ENCODE data around the gene LRRC38.

- TF ChIP-seq KDM5A (IDR thresholded peaks at IDR 0.05; ENCODE audit: low read length) (no peak), JUND (IDR thresholded peaks at IDR 0.05; ENCODE audit: low read length) (no peak), SP2 (IDR thresholded peaks at IDR 0.05; ENCODE audit: low read length) (no peak), CTCF (IDR thresholded peaks at IDR 0.05; ENCODE audit: control extremely low read depth in 1 of 3, insufficient read depth in 1 of 3, low read depth in 1 of 3, low read length in 3 of 3) (no peak), TCF12 (IDR thresholded peaks at IDR 0.05; ENCODE audit: low read depth, low read length) (no peak), TAF1 (IDR thresholded peaks at IDR 0.05; ENCODE audit: low read depth, low read length) (no peak), POLR2AphosphoS5 (IDR thresholded peaks at IDR 0.05; ENCODE audit: low read depth, low read length) (no peak), CEBPB (IDR thresholded peaks at IDR 0.05; ENCODE audit: low read depth, low read length) (no peak), SIN3A (conservative IDR thresholded peaks at IDR 0.05 in 1 of 2, IDR thresholded peaks at IDR 0.05 in 1 of 2; ENCODE audit: low read depth in 1 of 2, low read length in 2 of 2) (no peak), USF2 (IDR thresholded peaks at IDR 0.05; ENCODE audit: low read length) (no peak)
Measured at GRCh38 chr1:13549521-13549920, 35.7 kb upstream of the LRRC38 start.
